ENCODE data around the gene WFDC8.

WFDC8 gene

GRCh38 chr20:45547206-45547770, 31.8 kb downstream of the WFDC8 start, which contains the start of gene EPPIN:
EPPIN (minus strand) TSS chr20:45547401; CDS start chr20:45547357, 44 bp downstream.
- Histone ChIP-seq H3K4me2 (ENCODE audit: low read length) (no peak within 1 kb of the TSS), H3K9me3 (ENCODE audit: control insufficient read depth, insufficient read depth, low read length) (no peaks in the 10 kb centered on the region), H3K9me2 (replicated peaks; ENCODE audit: control insufficient read depth, low read length) (no peaks in the 10 kb centered on the region), H3F3A (ENCODE audit: control insufficient read depth, insufficient read depth) (no peaks in the 10 kb centered on the region), H3K4me1 (ENCODE audit: control insufficient read depth, low read length) (no peaks in the 10 kb centered on the region), H3K36me3 (ENCODE audit: control insufficient read depth, low read length) (no peaks in the 10 kb centered on the region), H3K4me3 (ENCODE audit: low read length) (no peak within 1 kb of the TSS), H3K27ac (ENCODE audit: low read depth, low read length) (no peak within 1 kb of the TSS), H3K27me3 (ENCODE audit: control insufficient read depth, low read length) (peaks cover 22% of the 10 kb centered on the region), H3K79me2 (ENCODE audit: control insufficient read depth, low read length) (no peaks in the 10 kb centered on the region), H4K20me1 (ENCODE audit: control insufficient read depth, insufficient read depth, low read depth, low read length) (no peaks in the 10 kb centered on the region)
- no peak for TF ChIP-seq EZH2phosphoT487 (IDR thresholded peaks at IDR 0.05; ENCODE audit: borderline replicate concordance, low read length)

GRCh38 chr20:45545754-45546453, 33.2 kb downstream of the WFDC8 start:
- TF ChIP-seq CTCF (IDR thresholded peaks at IDR 0.05; ENCODE audit: low read depth, low read length, poor library complexity, severe bottlenecking) (peak; percentile 18), EZH2phosphoT487 (IDR thresholded peaks at IDR 0.05; ENCODE audit: borderline replicate concordance, low read length) (no peak)

GRCh38 chr20:45545351-45545750, 33.7 kb downstream of the WFDC8 start:
- Histone ChIP-seq H3K79me2 (ENCODE audit: control insufficient read depth, low read length) (no peaks in the 10 kb centered on the region), H3K27me3 (ENCODE audit: control insufficient read depth, low read length) (peaks cover 22% of the 10 kb centered on the region), H3K9me2 (replicated peaks; ENCODE audit: control insufficient read depth, low read length) (no peaks in the 10 kb centered on the region), H3K4me1 (ENCODE audit: control insufficient read depth, low read length) (no peaks in the 10 kb centered on the region), H3K9me3 (ENCODE audit: control insufficient read depth, insufficient read depth, low read length) (no peaks in the 10 kb centered on the region), H3F3A (ENCODE audit: control insufficient read depth, insufficient read depth) (no peaks in the 10 kb centered on the region), H4K20me1 (ENCODE audit: control insufficient read depth, insufficient read depth, low read depth, low read length) (no peaks in the 10 kb centered on the region), H3K36me3 (ENCODE audit: control insufficient read depth, low read length) (no peaks in the 10 kb centered on the region), H3K27ac (ENCODE audit: low read depth, low read length) (no peak overlapping the region), H3K4me2 (ENCODE audit: low read length) (no peak overlapping the region), H3K4me3 (ENCODE audit: low read length) (no peak overlapping the region)
- no peak for TF ChIP-seq EZH2phosphoT487 (IDR thresholded peaks at IDR 0.05; ENCODE audit: borderline replicate concordance, low read length)
- no peak for TF ChIP-seq CTCF (IDR thresholded peaks at IDR 0.05; ENCODE audit: low read depth, low read length, poor library complexity, severe bottlenecking)

More at GRCh38 chr20:45545754-45546453, 33.2 kb downstream of the WFDC8 start:
- Histone ChIP-seq H3K4me1 (ENCODE audit: control insufficient read depth, low read length) (no peaks in the 10 kb centered on the region), H3K36me3 (ENCODE audit: control insufficient read depth, low read length) (no peaks in the 10 kb centered on the region), H3K27ac (ENCODE audit: low read depth, low read length) (no peak overlapping the region), H3K27me3 (ENCODE audit: control insufficient read depth, low read length) (peaks cover 22% of the 10 kb centered on the region), H3K79me2 (ENCODE audit: control insufficient read depth, low read length) (no peaks in the 10 kb centered on the region), H3K4me2 (ENCODE audit: low read length) (no peak overlapping the region), H3K9me2 (replicated peaks; ENCODE audit: control insufficient read depth, low read length) (no peaks in the 10 kb centered on the region), H3K9me3 (ENCODE audit: control insufficient read depth, insufficient read depth, low read length) (no peaks in the 10 kb centered on the region), H3K4me3 (ENCODE audit: low read length) (no peak overlapping the region), H3F3A (ENCODE audit: control insufficient read depth, insufficient read depth) (no peaks in the 10 kb centered on the region), H4K20me1 (ENCODE audit: control insufficient read depth, insufficient read depth, low read depth, low read length) (no peaks in the 10 kb centered on the region)

GRCh38 chr20:45539382-45539781, 39.7 kb downstream of the WFDC8 start, which contains the start of gene WFDC6:
WFDC6 (minus strand) TSS chr20:45539482; CDS start chr20:45539407, 75 bp downstream.
- Histone ChIP-seq H3K4me3 (ENCODE audit: low read length) (no peak within 1 kb of the TSS), H3K4me2 (ENCODE audit: low read length) (no peak within 1 kb of the TSS), H3K79me2 (ENCODE audit: control insufficient read depth, low read length) (no peaks in the 10 kb centered on the region), H3F3A (ENCODE audit: control insufficient read depth, insufficient read depth) (no peaks in the 10 kb centered on the region), H4K20me1 (ENCODE audit: control insufficient read depth, insufficient read depth, low read depth, low read length) (no peaks in the 10 kb centered on the region), H3K27me3 (ENCODE audit: control insufficient read depth, low read length) (peaks cover 10% of the 10 kb centered on the region; the same call in 1 of the 2 replicates), H3K9me3 (ENCODE audit: control insufficient read depth, insufficient read depth, low read length) (no peaks in the 10 kb centered on the region), H3K4me1 (ENCODE audit: control insufficient read depth, low read length) (no peaks in the 10 kb centered on the region), H3K36me3 (ENCODE audit: control insufficient read depth, low read length) (no peaks in the 10 kb centered on the region), H3K27ac (ENCODE audit: low read depth, low read length) (no peak within 1 kb of the TSS), H3K9me2 (replicated peaks; ENCODE audit: control insufficient read depth, low read length) (no peaks in the 10 kb centered on the region)
- no peak for TF ChIP-seq EZH2phosphoT487 (IDR thresholded peaks at IDR 0.05; ENCODE audit: borderline replicate concordance, low read length)
- TF ChIP-seq CTCF (IDR thresholded peaks at IDR 0.05; ENCODE audit: low read depth, low read length, poor library complexity, severe bottlenecking) = no peak

Data from DOHH2 (cell line).